SU-DHL-6 (cell line): ENCODE data around the gene CST5.

Source experiments
- H2AFZ ChIP-seq: fragments of 200-600 bp; sonication (generic); 2 replicates; pipeline ENCODE4 v1.6.1; 2014; ENCODE audit warnings: low read depth, mild to moderate bottlenecking, moderate library complexity, mixed read lengths, antibody characterized with exemption, low read length; ENCODE audit not compliant: severe bottlenecking
- H3F3A ChIP-seq: fragments of 200-600 bp; shearing (Covaris generic); 2 replicates; pipeline ENCODE4 v1.6.0; 2016; ENCODE audit warnings: antibody characterized with exemption, mild to moderate bottlenecking; ENCODE audit not compliant: insufficient read depth
- H3K27ac ChIP-seq: fragments of 200-600 bp; sonication (generic); 2 replicates; pipeline ENCODE4 v1.5.1; 2016; ENCODE audit warnings: low read depth, mild to moderate bottlenecking, low read length, moderate library complexity, mixed read lengths
- H3K27me3 ChIP-seq: fragments of 200-600 bp; sonication (generic), shearing (Covaris generic); 2 replicates; pipeline ENCODE4 v1.6.0; 2014; ENCODE audit warnings: mild to moderate bottlenecking, low read length
- H3K36me3 ChIP-seq: fragments of 200-600 bp; sonication (generic); 2 replicates; pipeline ENCODE4 v1.6.1; 2014; ENCODE audit warnings: mild to moderate bottlenecking, low read length, mixed read lengths
- H3K4me2 ChIP-seq: fragments of 300-600, 200-600 bp; shearing (Covaris generic), sonication (generic); 2 replicates; pipeline ENCODE4 v1.6.0; 2014; ENCODE audit warnings: low read length, low read depth, mild to moderate bottlenecking; ENCODE audit not compliant: poor library complexity, severe bottlenecking
- H3K4me3 ChIP-seq: fragments of 200-600 bp; sonication (generic); 2 replicates; pipeline ENCODE4 v1.5.1; 2014; ENCODE audit warnings: antibody characterized with exemption, low read length, mild to moderate bottlenecking, mixed read lengths; ENCODE audit not compliant: insufficient read depth, poor library complexity, severe bottlenecking
- H3K79me2 ChIP-seq: fragments of 200-600 bp; sonication (generic); 2 replicates; pipeline ENCODE4 v1.6.1; 2014; ENCODE audit warnings: mild to moderate bottlenecking, low read length, moderate library complexity; ENCODE audit not compliant: insufficient read depth
- H3K9ac ChIP-seq: fragments of 200-600 bp; sonication (generic); 2 replicates; pipeline ENCODE4 v1.7.0; 2014; ENCODE audit warnings: mild to moderate bottlenecking, low read length
- H3K9me2 ChIP-seq: fragments of 200-600 bp; sonication (generic); replicated peaks from 2 replicates; pipeline ENCODE4 v1.6.1; 2014; ENCODE audit warnings: low read length; ENCODE audit not compliant: insufficient read depth
- H3K9me3 ChIP-seq: fragments of 200-600 bp; sonication (generic); 2 replicates; pipeline ENCODE4 v1.6.1; 2014; ENCODE audit warnings: low read length, mixed read lengths; ENCODE audit not compliant: insufficient read depth
- H4K20me1 ChIP-seq: fragments of 200-600 bp; sonication (generic); 2 replicates; pipeline ENCODE4 v1.6.1; 2014; ENCODE audit warnings: low read depth, mild to moderate bottlenecking, antibody characterized with exemption, low read length, moderate library complexity, mixed read lengths
- EZH2phosphoT487 ChIP-seq: fragments of 200-600 bp; sonication (generic), shearing (Covaris generic); conservative IDR thresholded peaks from 2 replicates; pipeline ENCODE4 v1.6.1; 2018; ENCODE audit warnings: mild to moderate bottlenecking, antibody characterized with exemption, low read length, moderate library complexity, mixed read lengths
- TF ChIP-seq, protein P1 (sequence below): fragments of 200-600 bp; sonication (generic); IDR thresholded peaks from one replicate; pipeline ENCODE4 v1.5.1; 2017; ENCODE audit warnings: antibody characterized with exemption, mild to moderate bottlenecking, low read length, moderate library complexity; ENCODE audit not compliant: insufficient read depth, poor library complexity, severe bottlenecking

Gene CST5, protein sequence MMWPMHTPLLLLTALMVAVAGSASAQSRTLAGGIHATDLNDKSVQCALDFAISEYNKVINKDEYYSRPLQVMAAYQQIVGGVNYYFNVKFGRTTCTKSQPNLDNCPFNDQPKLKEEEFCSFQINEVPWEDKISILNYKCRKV

DNA sequence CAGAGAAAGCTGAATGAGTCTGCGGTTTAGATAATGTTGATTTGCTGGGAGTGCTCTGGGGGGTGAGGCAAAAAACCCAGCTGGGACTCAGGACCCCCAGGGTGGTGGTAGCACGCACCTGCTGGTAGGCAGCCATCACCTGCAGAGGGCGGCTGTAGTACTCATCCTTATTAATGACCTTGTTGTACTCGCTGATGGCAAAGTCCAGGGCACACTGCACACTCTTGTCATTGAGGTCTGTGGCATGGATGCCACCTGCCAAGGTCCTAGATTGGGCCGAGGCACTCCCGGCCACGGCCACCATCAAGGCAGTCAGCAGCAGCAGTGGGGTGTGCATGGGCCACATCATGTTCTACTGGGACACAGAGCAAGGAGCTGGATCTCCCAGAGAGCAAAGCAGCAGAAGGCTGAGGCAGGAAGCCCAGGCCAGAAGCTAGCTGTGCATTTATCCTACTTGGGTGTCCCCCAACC lies at the start of gene CST5:
TSS of gene CST5 (minus strand) at position 421 of the 471 bp plus-strand sequence. CDS start at position 349, 72 bp downstream.
- Histone ChIP-seq H3K27ac (no peak within 1 kb of the TSS), H3F3A (no peaks in the 10 kb centered on the region), H4K20me1 (no peaks in the 10 kb centered on the region), H3K36me3 (no peaks in the 10 kb centered on the region), H3K79me2 (no peaks in the 10 kb centered on the region), H3K9ac (no peak within 1 kb of the TSS), H3K27me3 (no peaks in the 10 kb centered on the region), H3K4me2 (no peak within 1 kb of the TSS), H3K4me3 (no peak within 1 kb of the TSS), H3K9me3 (no peaks in the 10 kb centered on the region), H3K9me2 (no peaks in the 10 kb centered on the region), H2AFZ (no peak within 1 kb of the TSS)
- TF ChIP-seq, protein P1, sequence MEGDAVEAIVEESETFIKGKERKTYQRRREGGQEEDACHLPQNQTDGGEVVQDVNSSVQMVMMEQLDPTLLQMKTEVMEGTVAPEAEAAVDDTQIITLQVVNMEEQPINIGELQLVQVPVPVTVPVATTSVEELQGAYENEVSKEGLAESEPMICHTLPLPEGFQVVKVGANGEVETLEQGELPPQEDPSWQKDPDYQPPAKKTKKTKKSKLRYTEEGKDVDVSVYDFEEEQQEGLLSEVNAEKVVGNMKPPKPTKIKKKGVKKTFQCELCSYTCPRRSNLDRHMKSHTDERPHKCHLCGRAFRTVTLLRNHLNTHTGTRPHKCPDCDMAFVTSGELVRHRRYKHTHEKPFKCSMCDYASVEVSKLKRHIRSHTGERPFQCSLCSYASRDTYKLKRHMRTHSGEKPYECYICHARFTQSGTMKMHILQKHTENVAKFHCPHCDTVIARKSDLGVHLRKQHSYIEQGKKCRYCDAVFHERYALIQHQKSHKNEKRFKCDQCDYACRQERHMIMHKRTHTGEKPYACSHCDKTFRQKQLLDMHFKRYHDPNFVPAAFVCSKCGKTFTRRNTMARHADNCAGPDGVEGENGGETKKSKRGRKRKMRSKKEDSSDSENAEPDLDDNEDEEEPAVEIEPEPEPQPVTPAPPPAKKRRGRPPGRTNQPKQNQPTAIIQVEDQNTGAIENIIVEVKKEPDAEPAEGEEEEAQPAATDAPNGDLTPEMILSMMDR = no peak
- no peak for TF ChIP-seq EZH2phosphoT487

DNA sequence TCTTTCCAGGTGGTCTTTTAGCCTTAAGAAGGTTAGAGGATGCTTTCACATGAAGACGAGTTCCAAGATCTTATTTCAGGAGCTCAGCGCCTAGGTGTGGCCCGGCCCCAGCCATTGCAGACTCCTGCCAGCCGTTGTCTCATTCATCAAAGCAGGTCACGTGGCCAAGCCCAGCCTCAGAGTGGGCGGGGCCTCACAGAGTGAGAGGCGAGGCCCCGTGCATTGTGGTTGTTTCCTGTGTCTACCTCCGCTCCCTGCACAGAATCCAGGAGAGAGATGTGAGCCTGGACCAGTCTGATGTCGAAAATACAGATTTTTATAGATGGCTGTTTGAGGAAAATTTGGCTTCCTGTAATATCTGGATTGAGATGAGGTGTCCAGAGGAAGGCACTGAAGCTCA lies 49.2 kb upstream of the CST5 start:
- Histone ChIP-seq H3K9ac (no peak overlapping the region), H3K4me2 (no peak overlapping the region), H4K20me1 (no peaks in the 10 kb centered on the region), H3K27ac (no peak overlapping the region), H3K9me3 (no peaks in the 10 kb centered on the region), H2AFZ (no peak overlapping the region), H3K27me3 (no peaks in the 10 kb centered on the region), H3K4me3 (no peak overlapping the region), H3K79me2 (no peaks in the 10 kb centered on the region), H3K36me3 (no peaks in the 10 kb centered on the region), H3F3A (no peaks in the 10 kb centered on the region), H3K9me2 (no peaks in the 10 kb centered on the region)
- TF ChIP-seq, protein P1 = no peak
- TF ChIP-seq EZH2phosphoT487 = no peak

DNA sequence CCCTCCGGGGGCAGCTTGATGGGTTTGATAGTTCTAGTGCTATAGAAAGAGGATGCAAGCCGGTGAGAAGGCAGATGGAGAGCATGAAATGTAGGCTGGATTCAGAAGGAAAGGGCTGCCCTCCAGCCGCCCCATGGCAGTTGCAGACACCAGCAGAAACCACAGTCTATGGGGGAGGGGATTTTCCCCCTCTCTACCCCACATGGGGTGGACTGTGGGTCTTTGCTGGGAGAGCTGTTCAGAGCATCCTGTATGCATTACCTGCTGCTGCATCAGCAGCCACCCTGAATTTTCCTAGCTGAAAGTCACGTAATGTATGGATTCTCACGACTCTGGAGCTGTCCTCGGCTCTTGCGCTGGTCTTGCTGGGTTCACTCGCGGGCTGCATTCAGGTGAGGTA lies 48.8 kb upstream of the CST5 start:
- Histone ChIP-seq H2AFZ (no peak overlapping the region), H3K9ac (no peak overlapping the region), H4K20me1 (no peaks in the 10 kb centered on the region), H3K4me3 (no peak overlapping the region), H3K4me2 (no peak overlapping the region), H3F3A (no peaks in the 10 kb centered on the region), H3K9me3 (no peaks in the 10 kb centered on the region), H3K9me2 (no peaks in the 10 kb centered on the region), H3K27me3 (no peaks in the 10 kb centered on the region), H3K36me3 (no peaks in the 10 kb centered on the region), H3K27ac (no peak overlapping the region), H3K79me2 (no peaks in the 10 kb centered on the region)
- no peak for TF ChIP-seq EZH2phosphoT487
- TF ChIP-seq, protein P1 = no peak
